ENCODE data around the gene GALNT18.

The GALNT18 gene

DNA sequence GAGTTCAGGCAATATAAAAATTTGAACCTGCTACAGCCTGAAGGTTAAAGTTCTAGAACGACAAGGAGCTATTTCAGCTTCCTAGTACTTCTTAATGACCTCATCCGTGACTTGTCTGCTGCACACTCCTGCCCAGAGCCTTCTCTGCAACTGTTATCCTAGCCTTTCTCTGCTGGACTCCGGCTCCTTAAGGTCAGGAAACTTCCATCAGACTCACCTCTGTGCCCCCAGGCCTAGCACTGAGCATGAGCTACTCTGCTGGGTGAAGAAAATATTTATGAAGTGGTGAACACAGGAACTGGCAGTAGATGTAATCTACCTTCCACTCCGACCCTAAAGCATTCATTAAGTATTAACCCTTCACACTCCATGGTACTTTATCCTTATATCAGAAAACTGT is 287.2 kb downstream of the GALNT18 start:
- no peak for DNase-seq

GRCh38 chr11:11332141-11332710 is 289.6 kb downstream of the GALNT18 start:
- DNase-seq: no peak

GRCh38 chr11:11329062-11329806 is 292.6 kb downstream of the GALNT18 start:
- no peak for DNase-seq

DNA sequence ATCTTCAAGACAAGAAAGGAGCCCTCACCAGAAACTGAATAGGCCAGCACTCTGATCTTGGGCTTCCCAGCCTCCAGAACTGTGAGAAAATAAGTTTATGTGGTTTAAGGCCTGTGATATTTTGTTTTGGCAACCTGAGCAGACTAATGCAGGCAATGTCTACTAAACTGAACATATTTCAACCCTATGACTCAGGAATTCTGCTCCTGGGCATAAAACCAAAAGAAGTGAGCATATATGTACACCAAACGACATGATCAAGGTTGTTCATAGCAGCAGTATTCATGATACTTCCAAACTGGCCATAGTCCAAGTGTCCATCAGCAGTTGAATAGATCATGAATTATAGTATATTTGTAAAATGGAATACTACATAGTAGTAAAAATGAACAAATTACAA is 297.7 kb downstream of the GALNT18 start:
- DNase-seq: no peak

GRCh38 chr11:11322101-11322500 is 299.7 kb downstream of the GALNT18 start:
- no peak for DNase-seq

GRCh38 chr11:11320825-11321224 is 301.0 kb downstream of the GALNT18 start:
- DNase-seq: no peak

DNA sequence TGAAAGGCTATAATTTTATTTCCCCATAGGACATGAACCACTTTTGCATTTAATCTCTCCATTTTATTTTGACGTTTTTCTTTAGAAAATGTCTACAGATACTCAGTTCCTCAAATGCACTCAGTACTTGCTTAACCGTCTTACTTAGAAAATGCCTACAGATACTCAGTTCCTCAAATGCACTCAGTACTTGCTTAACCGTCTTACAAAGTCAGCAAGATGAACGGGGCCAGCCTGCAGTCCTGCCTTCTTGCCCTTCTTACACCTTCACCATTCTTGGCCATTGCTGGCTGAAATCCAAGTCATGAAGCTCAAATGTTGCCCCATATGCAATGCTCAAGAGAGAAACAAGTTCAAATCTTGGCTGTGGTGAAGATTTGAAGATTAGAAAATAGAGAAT is 302.8 kb downstream of the GALNT18 start:
- DNase-seq: no peak

GRCh38 chr11:11318461-11318860 is 303.3 kb downstream of the GALNT18 start:
- no peak for DNase-seq

- no peak for DNase-seq
These were observed 305.1 kb downstream of the GALNT18 start for GRCh38 chr11:11316651-11317230.

DNA sequence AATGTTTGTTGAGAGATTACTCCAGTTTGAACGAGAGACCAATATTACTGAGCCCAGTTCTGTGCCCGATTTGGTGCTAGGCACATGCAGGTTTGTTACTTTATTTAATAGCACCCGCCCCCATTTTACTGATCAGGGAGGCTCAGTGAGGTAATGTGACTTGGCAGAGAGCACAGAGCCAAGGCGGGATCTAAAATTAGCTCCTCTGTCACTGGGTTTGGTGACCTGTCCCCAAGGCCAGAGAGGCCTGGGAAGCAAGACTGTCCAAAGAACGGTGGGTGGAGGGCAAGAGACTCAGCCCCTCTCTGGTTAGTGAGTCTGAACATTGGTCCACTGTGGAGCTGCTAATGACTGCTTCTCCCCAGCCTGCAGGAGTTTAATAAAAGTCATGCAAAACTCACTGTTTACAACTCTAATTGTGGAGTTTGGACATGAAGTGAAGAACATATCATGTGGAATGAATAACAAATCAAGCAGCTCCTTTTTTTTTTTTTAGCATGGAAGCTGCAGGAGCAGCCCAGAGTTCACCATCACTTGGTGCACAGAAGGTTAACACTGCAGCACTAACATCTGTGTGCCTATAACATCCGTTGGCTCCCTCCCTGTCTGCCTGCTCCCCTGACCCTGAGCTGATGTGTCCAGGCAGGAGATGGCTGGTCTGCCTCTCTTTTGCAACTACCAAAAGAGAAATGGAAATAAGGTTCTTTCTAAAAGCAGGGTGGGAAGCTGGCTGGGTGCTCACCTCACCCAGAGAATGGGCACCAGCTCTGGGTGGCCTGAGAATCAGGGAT is 307.7 kb downstream of the GALNT18 start:
- DNase-seq: no peak

DNA sequence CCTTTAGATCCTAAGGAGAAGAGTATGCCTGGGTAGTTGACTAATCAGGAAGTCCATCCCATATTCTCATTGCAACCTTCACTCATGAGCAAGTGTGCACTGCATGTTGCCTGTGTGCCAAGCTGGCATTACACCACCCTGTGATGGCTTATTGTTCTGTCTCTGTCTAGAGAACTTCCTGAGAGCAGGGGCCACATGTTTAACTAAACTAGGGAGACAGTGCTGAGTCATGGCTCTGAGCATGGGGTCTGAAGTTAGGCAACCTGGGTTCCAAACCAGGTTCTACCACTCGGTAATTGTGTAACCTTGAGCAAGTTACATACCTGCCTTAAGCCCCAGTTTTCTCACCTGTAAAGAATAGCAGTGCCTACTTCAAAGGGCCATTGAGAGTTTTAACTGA is 308.4 kb downstream of the GALNT18 start:
- DNase-seq: no peak

DNA sequence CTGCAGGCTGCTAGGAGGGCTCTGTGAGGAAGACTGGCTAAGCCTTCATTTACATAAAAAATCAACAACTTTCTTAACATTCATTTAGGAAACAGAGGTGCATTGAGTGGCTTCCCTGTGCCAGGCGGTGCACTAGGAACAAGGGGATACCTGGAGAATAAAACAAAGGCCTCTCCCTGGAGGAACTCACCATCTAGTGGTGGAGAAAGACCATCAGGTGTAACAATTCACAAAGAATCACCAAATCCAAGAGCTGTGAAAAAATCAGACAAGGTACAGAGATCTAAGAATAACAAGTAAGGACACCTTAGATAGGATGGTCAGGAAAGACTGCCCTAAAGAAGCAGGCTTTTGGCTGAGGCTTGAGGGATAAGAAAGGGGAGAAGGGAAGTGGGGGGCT is 309.1 kb downstream of the GALNT18 start:
- DNase-seq: no peak

DNA sequence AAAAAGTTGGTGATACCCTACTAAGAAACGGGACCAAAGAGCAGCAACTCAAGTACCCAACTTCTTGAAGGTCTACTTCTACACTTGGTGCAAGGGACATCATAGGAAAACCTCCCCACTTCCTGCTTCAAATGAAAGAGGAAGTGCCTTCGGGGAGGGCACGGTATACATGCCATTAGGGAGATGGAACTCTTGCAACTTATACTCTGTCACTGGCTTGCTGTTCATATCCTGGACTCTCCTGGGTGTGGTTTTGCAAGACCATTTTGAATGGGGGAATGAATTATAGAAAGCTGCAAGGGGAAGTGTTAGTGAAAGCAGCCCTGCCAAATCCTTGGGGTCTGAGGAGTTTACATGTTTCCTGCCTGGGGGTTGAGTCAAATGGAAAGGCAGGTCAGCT is 310.6 kb downstream of the GALNT18 start:
- no peak for DNase-seq

DNA sequence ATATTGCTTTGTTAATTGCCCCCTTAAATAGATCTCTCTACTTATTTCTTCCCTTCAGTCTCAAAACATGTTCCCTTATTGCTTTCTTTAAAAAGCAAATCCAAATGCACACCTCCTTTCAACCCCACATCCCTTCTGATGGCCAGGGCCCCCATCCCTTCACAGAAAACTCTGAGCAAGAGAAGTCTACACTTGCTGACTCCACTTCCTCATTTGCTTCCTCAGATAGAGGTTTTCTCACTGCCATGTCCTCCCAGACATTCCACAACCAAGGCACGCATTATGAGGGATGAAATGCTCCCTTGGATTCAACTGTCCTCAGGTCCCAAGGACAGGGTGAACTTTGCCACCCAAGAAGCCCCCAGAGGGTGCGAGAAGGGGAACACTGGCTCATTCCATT is 311.9 kb downstream of the GALNT18 start:
- DNase-seq: no peak

- no peak for DNase-seq
These were observed 313.6 kb downstream of the GALNT18 start for GRCh38 chr11:11308249-11308648.

- no peak for DNase-seq
These were observed 314.9 kb downstream of the GALNT18 start for GRCh38 chr11:11306855-11307254.

DNA sequence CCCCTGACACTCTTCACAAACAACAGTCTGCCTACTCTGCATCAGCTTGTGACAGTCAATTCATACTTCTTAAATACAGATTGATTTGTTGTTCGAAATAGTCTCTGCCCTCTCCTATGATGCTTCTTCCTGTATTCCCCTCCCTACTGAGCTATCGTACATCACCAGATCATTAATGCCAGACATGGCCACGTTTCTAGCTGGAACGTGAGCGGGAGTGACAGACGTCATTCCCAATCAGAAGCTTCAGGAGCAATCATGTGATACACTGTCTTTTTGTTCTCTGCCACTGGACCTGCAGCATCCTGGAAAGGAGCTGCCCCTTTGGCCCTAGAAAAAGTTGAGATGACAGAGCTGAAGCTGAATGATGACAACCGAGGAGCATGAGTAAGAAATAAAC is 317.3 kb downstream of the GALNT18 start:
- DNase-seq: no peak

DNA sequence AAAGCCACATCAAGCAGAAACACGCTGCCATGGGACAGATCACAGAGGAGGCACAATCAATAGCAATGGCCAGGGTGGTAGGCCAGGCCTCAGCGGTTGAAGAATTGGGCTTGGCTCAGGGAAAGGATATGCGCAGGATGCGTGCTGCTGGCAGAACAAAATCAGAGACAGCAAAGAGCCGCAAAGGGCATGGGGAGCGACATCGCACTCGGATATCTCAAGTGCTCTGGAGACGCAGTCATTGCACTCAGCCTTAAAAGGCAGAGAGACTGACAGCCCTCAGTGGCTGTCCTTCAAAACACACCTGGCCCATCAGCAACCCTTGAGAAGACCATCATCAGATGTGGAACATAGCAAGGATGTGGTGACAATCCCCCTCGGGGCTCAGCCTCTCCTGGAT is 319.2 kb downstream of the GALNT18 start:
- no peak for DNase-seq

DNA sequence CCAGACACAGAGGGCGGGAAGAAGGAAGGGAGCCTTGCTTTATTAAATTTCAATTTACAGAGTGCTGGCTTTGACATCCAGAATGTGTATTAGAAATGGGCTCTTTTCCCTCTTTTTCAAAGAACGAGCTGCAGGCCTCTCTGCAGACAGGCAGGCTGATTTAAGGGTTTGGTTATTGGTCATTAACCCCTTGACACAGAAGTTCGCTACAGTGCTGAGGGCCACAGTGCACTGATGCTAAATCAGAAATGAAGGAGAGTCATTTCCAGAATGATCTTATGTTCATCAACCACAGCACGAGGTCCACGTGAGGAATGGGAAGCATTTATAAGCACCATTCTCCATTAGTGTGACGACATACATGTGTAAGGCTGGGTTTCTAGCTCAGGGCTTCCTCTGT is 320.6 kb downstream of the GALNT18 start:
- no peak for DNase-seq

GRCh38 chr11:11297578-11297977 is 324.2 kb downstream of the GALNT18 start:
- no peak for DNase-seq

DNA sequence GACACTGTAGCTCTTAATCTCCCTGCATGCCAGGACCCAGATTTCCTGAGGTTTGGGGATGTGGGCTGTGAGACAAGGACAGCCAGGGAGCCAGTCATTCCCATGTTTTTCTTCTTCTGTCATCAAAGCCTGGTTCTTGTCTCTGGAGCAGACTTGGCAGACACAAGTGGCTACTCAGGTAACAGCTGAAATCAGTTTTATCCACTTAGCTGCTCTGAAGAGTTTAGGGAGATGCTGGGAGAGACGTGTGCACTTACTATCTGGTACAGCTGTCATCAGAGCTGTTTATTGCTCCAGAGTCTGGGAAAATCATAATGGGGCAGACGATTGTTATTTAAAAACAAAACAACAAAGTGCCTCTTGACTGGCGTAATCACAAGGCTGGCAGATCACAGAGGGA is 325.4 kb downstream of the GALNT18 start:
- no peak for DNase-seq

- no peak for DNase-seq
These were observed 327.3 kb downstream of the GALNT18 start for GRCh38 chr11:11294551-11294855.

GRCh38 chr11:11293798-11294550 is 327.8 kb downstream of the GALNT18 start:
- no peak for DNase-seq
